ENCODE data around the gene ROBO1.
A peak's percentile ranks its signal among the peaks of the same experiment; 100 is the strongest.

The ROBO1 gene

DNA sequence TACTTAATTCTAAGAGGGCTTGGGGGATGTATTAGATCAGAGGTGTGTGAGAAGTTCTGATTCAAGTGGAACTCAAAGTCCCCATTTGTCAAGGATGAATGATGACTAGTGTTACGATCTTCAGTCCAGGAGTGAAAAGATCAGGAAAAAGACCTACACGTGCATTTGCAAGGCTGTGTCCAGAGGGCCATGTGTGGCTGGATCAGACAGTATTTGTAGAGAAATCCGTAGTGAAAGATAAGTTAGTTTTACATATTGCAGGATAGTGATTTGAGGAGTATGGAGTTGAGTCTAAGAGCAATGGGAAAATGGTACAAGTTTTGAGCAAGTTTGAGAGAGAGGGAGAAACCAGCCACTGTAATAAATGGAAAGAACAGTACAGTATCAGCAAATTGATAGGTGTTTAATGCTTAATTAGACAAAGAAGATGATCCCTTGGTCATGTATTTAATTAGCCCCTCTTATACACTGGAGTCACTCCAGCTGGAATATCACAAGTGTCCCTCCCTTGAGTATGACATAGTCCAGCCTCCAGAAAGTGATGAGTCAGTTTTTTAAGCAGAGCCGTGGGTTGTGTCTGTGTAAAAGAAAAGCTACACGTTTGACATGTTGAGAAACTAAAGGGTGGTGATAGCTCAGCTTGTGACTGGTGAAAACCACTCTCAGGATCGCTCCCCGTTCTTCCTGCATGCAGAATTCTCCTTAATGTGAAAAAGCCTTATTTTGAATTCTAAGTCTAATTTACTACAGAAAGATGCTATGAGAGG, 348.8 kb downstream of the ROBO1 start:
- TF ChIP-seq, protein P1, sequence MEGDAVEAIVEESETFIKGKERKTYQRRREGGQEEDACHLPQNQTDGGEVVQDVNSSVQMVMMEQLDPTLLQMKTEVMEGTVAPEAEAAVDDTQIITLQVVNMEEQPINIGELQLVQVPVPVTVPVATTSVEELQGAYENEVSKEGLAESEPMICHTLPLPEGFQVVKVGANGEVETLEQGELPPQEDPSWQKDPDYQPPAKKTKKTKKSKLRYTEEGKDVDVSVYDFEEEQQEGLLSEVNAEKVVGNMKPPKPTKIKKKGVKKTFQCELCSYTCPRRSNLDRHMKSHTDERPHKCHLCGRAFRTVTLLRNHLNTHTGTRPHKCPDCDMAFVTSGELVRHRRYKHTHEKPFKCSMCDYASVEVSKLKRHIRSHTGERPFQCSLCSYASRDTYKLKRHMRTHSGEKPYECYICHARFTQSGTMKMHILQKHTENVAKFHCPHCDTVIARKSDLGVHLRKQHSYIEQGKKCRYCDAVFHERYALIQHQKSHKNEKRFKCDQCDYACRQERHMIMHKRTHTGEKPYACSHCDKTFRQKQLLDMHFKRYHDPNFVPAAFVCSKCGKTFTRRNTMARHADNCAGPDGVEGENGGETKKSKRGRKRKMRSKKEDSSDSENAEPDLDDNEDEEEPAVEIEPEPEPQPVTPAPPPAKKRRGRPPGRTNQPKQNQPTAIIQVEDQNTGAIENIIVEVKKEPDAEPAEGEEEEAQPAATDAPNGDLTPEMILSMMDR (IDR thresholded peaks at IDR 0.05; ENCODE audit: low read depth, low read length) = no peak
- DNase-seq (ENCODE audit: low read depth, low spot score) = no peak
- no peak overlapping the region for H3K4me3 ChIP-seq (ENCODE audit: low read depth, low read length)
- in situ Hi-C loops (cut with HindIII; ENCODE audit: low sequenced_read_pairs) = no loop called here

DNA sequence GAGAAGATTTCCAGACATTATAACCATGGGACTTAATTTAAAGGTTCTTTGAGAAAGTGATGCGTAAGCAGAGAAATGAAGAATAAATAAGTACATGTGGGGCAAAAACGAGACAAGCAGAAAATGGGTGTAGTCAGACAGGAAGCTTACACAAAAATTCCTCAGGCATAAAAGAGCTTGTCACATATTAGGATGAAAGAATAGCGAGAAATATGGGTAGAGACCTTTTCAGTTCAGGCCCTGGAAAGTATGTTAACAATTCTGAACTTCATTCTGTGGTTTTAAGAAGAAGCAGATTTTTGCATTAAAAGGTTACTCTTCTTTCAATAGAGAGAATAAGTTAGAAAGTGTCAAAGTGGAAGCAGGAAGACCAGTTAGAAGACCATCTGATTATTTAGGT, 352.4 kb downstream of the ROBO1 start:
- peak; percentile 30 for DNase-seq (ENCODE audit: low read depth, low spot score)
- TF ChIP-seq, protein P1 (IDR thresholded peaks at IDR 0.05; ENCODE audit: low read depth, low read length) = no peak
- H3K4me3 ChIP-seq (ENCODE audit: low read depth, low read length) = no peak overlapping the region
- in situ Hi-C loops (cut with HindIII; ENCODE audit: low sequenced_read_pairs) = no loop called here

DNA sequence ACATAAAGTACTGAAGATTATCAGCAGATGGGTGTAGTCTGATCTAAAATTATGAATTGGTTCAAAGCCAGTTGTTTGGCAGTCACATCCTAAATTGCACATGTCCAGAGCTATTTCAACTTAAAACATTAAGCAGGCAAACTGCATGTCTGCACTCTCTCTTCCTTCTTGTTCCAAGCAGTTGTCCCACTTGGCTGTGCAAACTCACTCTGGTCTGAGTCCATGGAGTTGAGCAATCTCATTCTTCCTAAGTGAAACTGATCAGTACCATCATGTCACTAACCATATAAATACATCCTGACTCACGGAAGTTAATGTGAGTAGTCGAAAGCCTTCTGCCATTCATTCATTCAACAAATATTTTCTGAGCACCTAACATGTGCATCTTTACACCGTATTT, 353.0 kb downstream of the ROBO1 start:
- peak; percentile 23 for DNase-seq (ENCODE audit: low read depth, low spot score)
- H3K4me3 ChIP-seq (ENCODE audit: low read depth, low read length) = no peak overlapping the region
- in situ Hi-C loops (cut with HindIII; ENCODE audit: low sequenced_read_pairs) = no loop called here
- TF ChIP-seq, protein P1 (IDR thresholded peaks at IDR 0.05; ENCODE audit: low read depth, low read length) = no peak

DNA sequence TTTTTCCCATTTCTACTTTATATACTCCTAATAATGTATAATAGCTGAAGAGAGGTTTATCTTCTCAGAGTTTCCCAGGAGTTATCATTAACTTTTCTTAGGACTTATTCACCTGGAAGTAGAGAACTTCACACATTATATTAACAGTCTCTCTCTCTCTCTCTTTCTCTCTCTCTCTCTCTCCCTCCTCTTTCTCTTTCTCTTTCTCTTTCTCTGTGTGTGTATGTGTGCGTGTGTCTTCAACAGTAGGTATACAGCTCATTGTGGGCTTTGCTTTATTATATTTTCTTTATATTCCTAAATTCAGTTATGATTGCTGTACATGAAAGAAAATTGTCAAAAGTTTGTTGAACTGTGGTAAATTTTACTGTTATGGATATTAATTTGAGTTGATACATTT, 353.8 kb downstream of the ROBO1 start:
- no peak for DNase-seq (ENCODE audit: low read depth, low spot score)
- in situ Hi-C loops (cut with HindIII; ENCODE audit: low sequenced_read_pairs) = no loop called here
- TF ChIP-seq, protein P1 (IDR thresholded peaks at IDR 0.05; ENCODE audit: low read depth, low read length) = no peak
- no peak overlapping the region for H3K4me3 ChIP-seq (ENCODE audit: low read depth, low read length)

DNA sequence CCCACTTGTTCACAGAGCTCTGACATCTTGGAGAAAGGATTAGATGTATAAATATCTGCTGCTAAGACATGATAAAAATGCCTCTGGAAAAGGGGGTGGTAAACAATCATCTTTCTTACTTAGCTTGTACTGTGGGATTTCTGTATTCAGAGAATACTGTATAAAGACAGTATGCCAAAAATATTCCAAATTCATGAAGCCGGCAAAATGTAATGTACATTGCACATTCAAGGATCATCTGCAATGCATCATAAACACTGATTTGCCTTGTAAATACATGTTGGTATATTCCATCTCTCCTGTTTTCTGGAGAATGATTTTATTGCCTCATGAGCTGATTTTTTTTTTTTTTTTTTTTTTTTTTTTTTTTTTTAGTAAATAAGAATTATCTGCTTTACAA, 355.3 kb downstream of the ROBO1 start:
- no peak for DNase-seq (ENCODE audit: low read depth, low spot score)
- TF ChIP-seq, protein P1 (IDR thresholded peaks at IDR 0.05; ENCODE audit: low read depth, low read length) = no peak
- in situ Hi-C loops (cut with HindIII; ENCODE audit: low sequenced_read_pairs) = no loop called here
- no peak overlapping the region for H3K4me3 ChIP-seq (ENCODE audit: low read depth, low read length)

DNA sequence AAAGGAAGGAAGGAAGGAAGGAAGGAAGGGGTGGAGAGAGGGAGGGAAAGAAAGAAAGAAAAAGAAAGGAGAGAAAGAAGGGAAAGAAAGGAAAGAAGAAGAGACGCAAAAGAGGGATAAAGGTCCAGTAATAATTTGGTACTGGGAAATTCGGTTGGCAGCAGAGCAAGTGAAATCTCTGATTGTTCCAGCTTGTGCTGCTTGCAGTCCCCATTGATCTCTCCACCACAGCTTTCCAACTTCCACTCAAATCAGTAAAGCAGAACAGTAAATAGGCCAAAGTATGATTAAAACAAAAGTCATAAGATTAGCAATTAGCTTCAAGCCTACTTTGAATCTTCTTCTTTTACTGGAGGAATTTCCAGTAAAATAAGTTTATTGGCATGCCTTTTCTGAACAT, 357.2 kb downstream of the ROBO1 start:
- TF ChIP-seq, protein P1 (IDR thresholded peaks at IDR 0.05; ENCODE audit: low read depth, low read length) = no peak
- no peak for DNase-seq (ENCODE audit: low read depth, low spot score)
- no peak overlapping the region for H3K4me3 ChIP-seq (ENCODE audit: low read depth, low read length)
- in situ Hi-C loops (cut with HindIII; ENCODE audit: low sequenced_read_pairs) = no loop called here
